GM03348 (cell line): ENCODE results near the gene TTC16.

ENCODE experiments used
- DNase-seq: peaks from one replicate; pipeline ENCODE4 v3.0.0; 2012; ENCODE audit warnings: low spot score

TTC16 gene

GRCh38 chr9:127715470-127716337 is at the start of gene TTC16, which contains the start of gene PTRH1:
TSS of gene TTC16 (plus strand) at chr9:127716079. CDS start at chr9:127716146, 67 bp downstream.
TSS of gene PTRH1 (minus strand) at chr9:127715663. CDS start at chr9:127715639, 24 bp downstream.
- DNase-seq, result peak; percentile 99

GRCh38 chr9:127667127-127667844 is 48.6 kb upstream of the TTC16 start:
- DNase-seq, result no peak

GRCh38 chr9:127667906-127668305 is 48.0 kb upstream of the TTC16 start:
- no peak for DNase-seq

GRCh38 chr9:127673234-127673633 is 42.6 kb upstream of the TTC16 start:
- DNase-seq, result no peak

- no peak for DNase-seq
Measured at GRCh38 chr9:127676638-127677037, 39.2 kb upstream of the TTC16 start.

GRCh38 chr9:127679506-127679905 is 36.4 kb upstream of the TTC16 start:
- DNase-seq, result no peak

GRCh38 chr9:127680226-127680625 is 35.7 kb upstream of the TTC16 start:
- DNase-seq, result no peak

GRCh38 chr9:127680846-127681245 is 35.0 kb upstream of the TTC16 start:
- DNase-seq, result no peak

- DNase-seq, result peak; percentile 20
Measured at GRCh38 chr9:127682351-127683136, 33.3 kb upstream of the TTC16 start.

- DNase-seq, result peak; percentile 26
Measured at GRCh38 chr9:127683723-127684122, 32.2 kb upstream of the TTC16 start.

GRCh38 chr9:127684576-127684975 is 31.3 kb upstream of the TTC16 start:
- DNase-seq, result peak; percentile 68

- DNase-seq, result no peak
Measured at GRCh38 chr9:127686461-127687393, 29.2 kb upstream of the TTC16 start.

GRCh38 chr9:127689329-127690000 is 26.4 kb upstream of the TTC16 start:
- DNase-seq, result no peak

- DNase-seq, result no peak
Measured at GRCh38 chr9:127690735-127691134, 25.1 kb upstream of the TTC16 start.

GRCh38 chr9:127692071-127692470 is 23.8 kb upstream of the TTC16 start:
- DNase-seq, result no peak

- DNase-seq, result no peak
Measured at GRCh38 chr9:127693143-127693542, 22.7 kb upstream of the TTC16 start.

GRCh38 chr9:127693697-127694096 is 22.2 kb upstream of the TTC16 start:
- DNase-seq, result no peak

GRCh38 chr9:127694890-127695720 is 20.8 kb upstream of the TTC16 start:
- peak; percentile 46 for DNase-seq

GRCh38 chr9:127697575-127697974 is 18.3 kb upstream of the TTC16 start:
- DNase-seq, result no peak

GRCh38 chr9:127698386-127698785 is 17.5 kb upstream of the TTC16 start:
- no peak for DNase-seq
